Esophagus squamous epithelium (tissue), 5 donors: ENCODE measurements around the gene DROSHA. TPM values are rescaled to one million over a fixed set of nuclear protein-coding genes. Genes with fewer than 3 reads are reported as not detected.

Experiments
- DNase-seq: peaks from one replicate; lab custom pipeline; 2025; lab: John Stamatoyannopoulos, UW
- H3K27ac ChIP-seq, 4 donors: fragments of 200-600 bp; sonication (generic); one replicate each; pipeline ENCODE4 v1.5.1; 2016 to 2019; ENCODE audit warnings: mild to moderate bottlenecking in 1 of 4
- H3K27me3 ChIP-seq, 4 donors: fragments of 200-600 bp; sonication (generic); 1 replicate in 3 of 4; 2 replicates in 1 of 4; pipeline versions ENCODE4 v1.5.1 to v1.6.0; 2017 to 2021; ENCODE audit warnings: antibody characterized with exemption in 1 of 4
- H3K36me3 ChIP-seq, 3 donors: fragments of 200-600 bp; sonication (generic); one replicate each; pipeline ENCODE4 v1.5.1; 2016 to 2019
- H3K4me1 ChIP-seq, 3 donors: fragments of 200-600 bp; sonication (generic); one replicate each; pipeline ENCODE4 v1.5.1; 2017 to 2019
- H3K4me3 ChIP-seq, 4 donors: fragments of 200-600 bp; sonication (generic); 1 replicate in 3 of 4; 2 replicates in 1 of 4; pipeline ENCODE4 v1.5.1; 2016 to 2019; ENCODE audit warnings: mild to moderate bottlenecking in 2 of 4, moderate library complexity in 1 of 4
- H3K9me3 ChIP-seq, 3 donors: fragments of 200-600 bp; sonication (generic); one replicate each; pipeline ENCODE4 v1.5.1; 2016 to 2019
- POLR2A ChIP-seq, 4 donors: fragments of 450-650 bp; IDR thresholded peaks; one replicate each; pipeline ENCODE4 v1.6.1; 2017; ENCODE audit warnings: antibody characterized with exemption in 4 of 4, mild to moderate bottlenecking in 4 of 4, moderate library complexity in 3 of 4
- WGBS, 2 donors: methylation state at CpG; one replicate each; pipeline ENCODE4 v1.1.5; 2018; 5-methylcytosine and 5-hydroxymethylcytosine counted together
- intact Hi-C: fragments of 100-400 bp; cut with DNase I; formaldehyde crosslinking; loops from one replicate; pipeline ENCODE4 v1.15.0; 2022
- total RNA-seq, 4 donors: library from RNA; depleted of rRNA; stranded (reverse); fragments of >200 nt; gene quantifications; one replicate each; pipeline ENCODE4 v1.1.0, GENCODE V29; 2016
- TF ChIP-seq, protein P1 (sequence below), 6 experiments: fragments of 450-650 bp in 4 of 6; fragments of 200-600 bp in 2 of 6; sonication (generic) in 2 of 6; IDR thresholded peaks; one replicate each; pipeline ENCODE4 v1.5.1; 2016 to 2019; ENCODE audit warnings: antibody characterized with exemption in 6 of 6, mild to moderate bottlenecking in 4 of 6, moderate library complexity in 4 of 6
- donor health status: DM: yes; HTN: yes; CAD: no.

The DROSHA gene
- total RNA-seq, 4 donors from 2014 or later: 26.1 to 36.5 (median 31.8) TPM

DNA sequence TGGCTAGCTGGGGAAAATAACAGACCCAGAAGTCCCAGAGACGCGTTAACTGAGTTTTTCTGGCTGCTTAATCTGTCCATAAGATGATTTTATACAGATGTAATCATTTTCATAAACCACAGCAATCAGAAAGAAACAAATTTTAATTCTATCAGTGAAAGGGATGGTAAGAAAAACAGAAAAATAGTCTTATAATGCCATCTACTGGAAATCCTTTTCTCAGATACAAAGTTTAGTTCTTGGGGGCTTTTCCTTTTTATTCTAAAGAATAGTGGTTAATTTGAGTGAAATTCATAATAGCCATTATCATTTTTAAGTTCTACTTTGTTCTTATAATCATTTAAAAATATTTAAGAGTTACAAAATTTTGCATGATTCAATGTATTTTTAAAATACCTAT is 44.4 kb downstream of the DROSHA start:
- Histone ChIP-seq H3K36me3 (peaks cover 0 to 89% (median 0%) of the 10 kb centered on the region in 3 donors), H3K9me3 (no peaks in the 10 kb centered on the region), H3K27me3 (no peaks in the 10 kb centered on the region), H3K4me1 (no peaks in the 10 kb centered on the region), H3K27ac (no peak overlapping the region), H3K4me3 (no peak overlapping the region)
- intact Hi-C loops: no loop called here
- 88 to 93% methylated on average over 2 of the region's 2 CpGs for WGBS, 2 donors
- no peak for DNase-seq
- TF ChIP-seq, protein P1, sequence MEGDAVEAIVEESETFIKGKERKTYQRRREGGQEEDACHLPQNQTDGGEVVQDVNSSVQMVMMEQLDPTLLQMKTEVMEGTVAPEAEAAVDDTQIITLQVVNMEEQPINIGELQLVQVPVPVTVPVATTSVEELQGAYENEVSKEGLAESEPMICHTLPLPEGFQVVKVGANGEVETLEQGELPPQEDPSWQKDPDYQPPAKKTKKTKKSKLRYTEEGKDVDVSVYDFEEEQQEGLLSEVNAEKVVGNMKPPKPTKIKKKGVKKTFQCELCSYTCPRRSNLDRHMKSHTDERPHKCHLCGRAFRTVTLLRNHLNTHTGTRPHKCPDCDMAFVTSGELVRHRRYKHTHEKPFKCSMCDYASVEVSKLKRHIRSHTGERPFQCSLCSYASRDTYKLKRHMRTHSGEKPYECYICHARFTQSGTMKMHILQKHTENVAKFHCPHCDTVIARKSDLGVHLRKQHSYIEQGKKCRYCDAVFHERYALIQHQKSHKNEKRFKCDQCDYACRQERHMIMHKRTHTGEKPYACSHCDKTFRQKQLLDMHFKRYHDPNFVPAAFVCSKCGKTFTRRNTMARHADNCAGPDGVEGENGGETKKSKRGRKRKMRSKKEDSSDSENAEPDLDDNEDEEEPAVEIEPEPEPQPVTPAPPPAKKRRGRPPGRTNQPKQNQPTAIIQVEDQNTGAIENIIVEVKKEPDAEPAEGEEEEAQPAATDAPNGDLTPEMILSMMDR (IDR thresholded peaks at IDR 0.05): no peak
- TF ChIP-seq POLR2A (IDR thresholded peaks at IDR 0.05): no peak

DNA sequence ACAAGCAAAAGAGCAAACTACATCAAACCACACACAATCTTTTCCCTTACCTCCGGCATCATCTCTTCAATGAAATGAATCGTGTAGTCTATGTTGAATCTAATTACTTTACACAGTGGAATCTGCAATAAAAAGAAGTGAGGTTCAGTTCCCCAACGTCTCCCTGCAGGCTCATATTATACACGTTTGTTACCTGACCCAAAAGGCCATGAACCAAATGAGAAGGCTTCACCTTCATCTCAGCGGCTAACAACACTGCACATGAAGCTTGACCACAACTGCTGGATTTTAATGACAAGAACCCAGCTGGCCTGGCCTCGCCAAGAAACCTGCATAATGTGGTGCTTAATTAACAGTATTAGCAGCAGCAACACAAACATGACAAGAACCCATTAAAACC is 45.5 kb downstream of the DROSHA start:
- H3K36me3 ChIP-seq: peaks cover 0 to 89% (median 0%) of the 10 kb centered on the region in 3 donors

DNA sequence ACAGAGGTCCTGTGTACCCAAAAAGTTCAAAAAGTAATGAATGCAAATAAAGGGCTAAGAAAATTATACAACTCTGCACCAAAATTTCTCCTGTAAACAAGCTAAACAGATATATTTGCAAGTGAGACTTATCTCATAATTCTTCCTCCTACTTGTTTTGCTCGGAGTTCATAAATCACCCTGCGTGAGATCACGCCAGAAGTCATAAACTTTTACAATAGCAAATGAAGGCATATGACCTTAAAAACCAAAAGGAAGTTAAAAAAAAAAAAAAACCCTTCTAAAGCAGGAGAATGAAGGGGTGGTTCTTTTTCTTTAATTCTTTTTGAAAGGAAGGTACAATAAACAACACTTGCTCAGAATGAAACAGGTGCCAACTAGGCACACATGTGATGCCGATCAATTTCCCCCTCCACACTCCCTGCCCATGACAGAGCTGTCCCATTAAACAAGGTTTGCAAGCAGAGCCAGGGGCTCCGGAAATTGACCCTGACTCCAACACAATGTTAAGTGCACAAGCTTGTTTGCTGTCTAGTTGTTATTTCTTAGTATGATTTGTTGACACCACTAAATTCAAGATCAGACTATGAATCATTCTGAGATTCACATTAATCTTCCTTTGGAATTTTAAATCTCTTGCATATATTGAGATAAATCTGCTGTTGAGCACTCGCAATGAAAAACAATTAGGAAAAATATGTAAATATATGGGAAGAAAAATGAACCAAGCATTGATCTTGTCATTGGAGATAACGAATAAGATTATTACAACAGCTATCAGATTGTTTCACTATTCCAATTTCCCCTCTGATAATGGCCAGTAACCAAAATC is 46.3 kb downstream of the DROSHA start:
- TF ChIP-seq POLR2A (IDR thresholded peaks at IDR 0.05): no peak
- TF ChIP-seq, protein P1 (IDR thresholded peaks at IDR 0.05): no peak
- no peak for DNase-seq
- Histone ChIP-seq H3K36me3 (peaks cover 0 to 87% (median 0%) of the 10 kb centered on the region in 3 donors), H3K4me1 (no peaks in the 10 kb centered on the region), H3K4me3 (no peak overlapping the region), H3K9me3 (no peaks in the 10 kb centered on the region), H3K27ac (no peak overlapping the region), H3K27me3 (no peaks in the 10 kb centered on the region)
- intact Hi-C loops: no loop called here
- WGBS, 2 donors: 77 to 78% methylated on average over 7 of the region's 7 CpGs

More for the DNA sequence above, 45.5 kb downstream of the DROSHA start:
- Histone ChIP-seq H3K27me3 (no peaks in the 10 kb centered on the region), H3K4me3 (no peak overlapping the region), H3K27ac (no peak overlapping the region), H3K4me1 (no peaks in the 10 kb centered on the region), H3K9me3 (no peaks in the 10 kb centered on the region)
- intact Hi-C loops: no loop called here
- DNase-seq: no peak
- 77 to 79% methylated on average over 6 of the region's 6 CpGs for WGBS, 2 donors
- TF ChIP-seq, protein P1 (IDR thresholded peaks at IDR 0.05): no peak
- no peak for TF ChIP-seq POLR2A (IDR thresholded peaks at IDR 0.05)

DNA sequence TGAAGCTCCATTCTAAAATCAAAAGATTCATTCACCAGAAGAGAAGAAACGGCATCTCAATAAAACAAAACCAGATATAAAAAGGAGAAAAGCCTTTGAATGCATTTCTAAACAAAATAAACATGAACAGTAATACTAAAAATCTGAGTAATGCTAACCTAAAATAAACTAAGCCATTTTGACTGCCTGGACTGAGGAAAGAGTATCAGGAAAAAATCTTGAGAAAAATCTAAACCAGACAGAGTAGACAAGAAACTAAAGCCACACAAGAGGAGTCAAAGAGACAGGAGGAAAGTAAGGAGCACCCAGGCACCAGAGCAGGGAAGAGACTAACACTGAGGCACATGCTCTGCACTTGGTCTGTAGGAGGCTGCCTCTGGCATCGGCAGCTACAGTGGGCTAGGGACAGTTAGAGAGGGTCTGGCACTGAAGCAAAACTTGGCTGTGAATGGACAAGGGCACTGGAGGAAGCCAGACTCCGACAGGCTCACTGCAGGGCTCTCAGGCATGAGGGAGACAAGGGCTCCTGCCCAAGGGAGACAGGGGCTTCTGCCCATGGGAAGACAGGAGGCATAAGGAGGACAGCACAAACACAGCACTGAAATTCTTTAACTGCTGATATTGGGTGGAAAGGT is 50.2 kb downstream of the DROSHA start:
- DNase-seq: no peak
- no peak overlapping the region for H3K4me3 ChIP-seq
- no peak for TF ChIP-seq POLR2A (IDR thresholded peaks at IDR 0.05)
- TF ChIP-seq, protein P1 (IDR thresholded peaks at IDR 0.05): no peak
- intact Hi-C loops: no loop called here
- no peaks in the 10 kb centered on the region for H3K27me3 ChIP-seq
- H3K36me3 ChIP-seq: peaks cover 0 to 66% (median 0%) of the 10 kb centered on the region in 3 donors
- H3K4me1 ChIP-seq: no peaks in the 10 kb centered on the region
- no peak overlapping the region for H3K27ac ChIP-seq
- WGBS, 2 donors: 82 to 87% methylated on average over 3 of the region's 3 CpGs
- H3K9me3 ChIP-seq: no peaks in the 10 kb centered on the region

DNA sequence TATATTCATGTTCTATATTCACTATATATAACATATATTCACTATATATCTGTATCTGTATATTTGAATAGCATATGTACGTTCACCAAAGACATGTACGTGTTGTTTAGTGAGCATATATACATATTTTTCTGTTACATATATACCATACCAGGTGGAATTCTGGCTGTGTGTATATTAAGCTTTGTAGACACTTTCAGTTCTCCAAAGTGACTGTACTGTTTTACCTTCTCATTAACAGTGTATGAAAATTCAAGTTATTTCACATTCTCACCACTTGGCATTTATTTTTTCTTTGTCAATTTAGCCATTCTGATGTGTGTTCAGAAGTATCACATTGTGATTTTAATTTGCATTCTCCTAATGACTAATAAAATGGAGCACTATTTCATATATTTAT is 52.2 kb downstream of the DROSHA start:
- TF ChIP-seq, protein P1 (IDR thresholded peaks at IDR 0.05): no peak
- TF ChIP-seq POLR2A (IDR thresholded peaks at IDR 0.05): no peak
- Histone ChIP-seq H3K27me3 (no peaks in the 10 kb centered on the region), H3K4me1 (no peaks in the 10 kb centered on the region), H3K9me3 (no peaks in the 10 kb centered on the region), H3K36me3 (peaks cover 0 to 61% (median 0%) of the 10 kb centered on the region in 3 donors), H3K4me3 (no peak overlapping the region), H3K27ac (no peak overlapping the region)
- intact Hi-C loops: no loop called here
- 93 to 96% methylated on average over 2 of the region's 2 CpGs for WGBS, 2 donors
- DNase-seq: no peak
